C4-2B (cell line): ENCODE data around the gene MAFF.

Experiments used
- H3K27ac ChIP-seq: fragments of 450-650 bp; 2 replicates; pipeline ENCODE4 v1.5.1; 2017
- CTCF ChIP-seq: fragments of 450-650 bp; conservative IDR thresholded peaks from 2 replicates; pipeline ENCODE4 v1.5.1; 2017; ENCODE audit warnings: mild to moderate bottlenecking
- ZFX ChIP-seq: fragments of 450-650 bp; IDR thresholded peaks from 2 replicates; pipeline ENCODE4 v1.6.1; 2017

Gene MAFF

GRCh38 chr22:38181453-38182200 lies 20.2 kb upstream of the MAFF start, which contains the start of gene PLA2G6:
Gene PLA2G6 (minus strand): TSS chr22:38181830. CDS start chr22:38169426, 12,404 bp downstream.
- TF ChIP-seq ZFX (no peak), CTCF (no peak)
- peak within 1 kb of the TSS; percentile 96 for H3K27ac ChIP-seq

GRCh38 chr22:38184788-38185187 lies 17.0 kb upstream of the MAFF start:
- TF ChIP-seq CTCF = no peak
- TF ChIP-seq ZFX = no peak
- no peak overlapping the region for H3K27ac ChIP-seq

- TF ChIP-seq CTCF (no peak), ZFX (no peak)
- no peak overlapping the region for H3K27ac ChIP-seq
Measured at GRCh38 chr22:38186429-38186828, 15.4 kb upstream of the MAFF start.

GRCh38 chr22:38187413-38188212 lies 14.2 kb upstream of the MAFF start:
- H3K27ac ChIP-seq = peak overlapping the region; percentile 74

GRCh38 chr22:38189104-38189503 lies 12.7 kb upstream of the MAFF start:
- no peak for TF ChIP-seq ZFX
- no peak overlapping the region for H3K27ac ChIP-seq

More at GRCh38 chr22:38187413-38188212, 14.2 kb upstream of the MAFF start:
- TF ChIP-seq CTCF (no peak), ZFX (no peak)

GRCh38 chr22:38190581-38190980 lies 11.2 kb upstream of the MAFF start:
- TF ChIP-seq ZFX = no peak
- TF ChIP-seq CTCF = no peak

GRCh38 chr22:38191055-38191454 lies 10.7 kb upstream of the MAFF start:
- TF ChIP-seq ZFX = no peak
- H3K27ac ChIP-seq = no peak overlapping the region

More at GRCh38 chr22:38190581-38190980, 11.2 kb upstream of the MAFF start:
- no peak overlapping the region for H3K27ac ChIP-seq

- TF ChIP-seq ZFX (no peak), CTCF (no peak)
- H3K27ac ChIP-seq = no peak overlapping the region
Measured at GRCh38 chr22:38191731-38192474, 9.9 kb upstream of the MAFF start.
